GM12875 (cell line): ENCODE results near the gene UBL4A.

Source experiments
- H3K4me3 ChIP-seq: one replicate; pipeline ENCODE4 v1.5.1; 2011; ENCODE audit warnings: low read depth, low read length, control low read depth
- CTCF ChIP-seq: IDR thresholded peaks from 2 replicates; pipeline ENCODE4 v1.5.1; 2011; ENCODE audit warnings: low read depth, mild to moderate bottlenecking, control low read depth, inconsistent platforms, low read length, moderate library complexity, borderline replicate concordance; ENCODE audit not compliant: insufficient read depth

Gene UBL4A

GRCh38 chrX:154441984-154442707 is 44.3 kb downstream of the UBL4A start:
- TF ChIP-seq CTCF = no peak

GRCh38 chrX:154441564-154441963 is 44.9 kb downstream of the UBL4A start:
- TF ChIP-seq CTCF = no peak
- H3K4me3 ChIP-seq = no peak overlapping the region

More at GRCh38 chrX:154441984-154442707, 44.3 kb downstream of the UBL4A start:
- no peak overlapping the region for H3K4me3 ChIP-seq

GRCh38 chrX:154440623-154441357 is 45.6 kb downstream of the UBL4A start:
- TF ChIP-seq CTCF = no peak
- H3K4me3 ChIP-seq = no peak overlapping the region

GRCh38 chrX:154439841-154440240 is 46.6 kb downstream of the UBL4A start:
- TF ChIP-seq CTCF = no peak
- no peak overlapping the region for H3K4me3 ChIP-seq

- TF ChIP-seq CTCF = no peak
- peak overlapping the region; percentile 82 for H3K4me3 ChIP-seq
Observed at GRCh38 chrX:154437971-154438893, 48.2 kb downstream of the UBL4A start.

- TF ChIP-seq CTCF = no peak
- peak within 1 kb of the TSS; percentile 82 for H3K4me3 ChIP-seq
Observed at GRCh38 chrX:154436983-154437752, 49.2 kb downstream of the UBL4A start, which contains the start of gene GDI1. GDI1 (plus strand) TSS chrX:154437154; CDS start chrX:154437255, 101 bp downstream.
